ENCODE data around the gene PANX1. TPM values are rescaled to one million over a fixed set of nuclear protein-coding genes. Genes with fewer than 3 reads are reported as not detected.

PANX1 gene
- total RNA-seq, 1 donor from 2014 or later = 58.0 TPM

- Mint-ChIP-seq H3K27ac (ENCODE audit: unreplicated experiment) (no peak overlapping the region), H3K27me3 (ENCODE audit: unreplicated experiment) (no peaks in the 10 kb centered on the region)
- no peak for TF ChIP-seq CTCF (IDR thresholded peaks at IDR 0.05; ENCODE audit: partially characterized antibody, unreplicated experiment)
These were observed 70.8 kb downstream of the PANX1 start for GRCh38 chr11:94199136-94200130.

DNA sequence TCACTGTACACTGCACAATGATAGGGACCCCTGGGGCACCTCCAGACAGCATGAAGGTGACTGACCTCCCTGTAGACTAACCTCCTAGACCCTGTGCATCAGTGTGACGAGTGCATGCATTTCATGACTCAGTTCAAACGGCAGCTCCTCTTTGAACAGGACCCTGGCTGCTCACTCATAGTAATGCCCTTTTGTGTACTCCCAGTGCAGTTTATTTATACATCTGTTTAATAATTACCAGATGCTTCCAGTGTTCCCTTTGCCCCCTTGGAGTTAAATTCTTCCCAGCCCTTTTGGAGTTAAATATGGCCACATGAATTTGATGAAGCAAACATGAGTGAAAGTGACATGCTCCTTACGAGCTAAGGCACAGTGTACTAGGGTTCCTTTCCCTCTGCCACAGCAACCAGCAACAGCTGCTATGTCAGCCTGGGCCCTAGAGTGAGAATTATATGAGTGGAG is 72.4 kb downstream of the PANX1 start:
- no peaks in the 10 kb centered on the region for H3K27me3 Mint-ChIP-seq (ENCODE audit: unreplicated experiment)
- H3K4me1 Mint-ChIP-seq (ENCODE audit: low read depth, unreplicated experiment) = peaks cover 5% of the 10 kb centered on the region
- no peak for TF ChIP-seq CTCF (IDR thresholded peaks at IDR 0.05; ENCODE audit: partially characterized antibody, unreplicated experiment)
- no peak overlapping the region for H3K4me3 Mint-ChIP-seq (ENCODE audit: unreplicated experiment)
- H3K27ac Mint-ChIP-seq (ENCODE audit: unreplicated experiment) = no peak overlapping the region
- DNase-seq = no peak
- H3K36me3 Mint-ChIP-seq (ENCODE audit: unreplicated experiment) = no peaks in the 10 kb centered on the region
- H3K9me3 Mint-ChIP-seq (ENCODE audit: unreplicated experiment) = no peaks in the 10 kb centered on the region

More at GRCh38 chr11:94199136-94200130, 70.8 kb downstream of the PANX1 start:
- DNase-seq = no peak
- peaks cover 5% of the 10 kb centered on the region for H3K4me1 Mint-ChIP-seq (ENCODE audit: low read depth, unreplicated experiment)
- H3K4me3 Mint-ChIP-seq (ENCODE audit: unreplicated experiment) = no peak overlapping the region
- H3K9me3 Mint-ChIP-seq (ENCODE audit: unreplicated experiment) = no peaks in the 10 kb centered on the region
- H3K36me3 Mint-ChIP-seq (ENCODE audit: unreplicated experiment) = no peaks in the 10 kb centered on the region

DNA sequence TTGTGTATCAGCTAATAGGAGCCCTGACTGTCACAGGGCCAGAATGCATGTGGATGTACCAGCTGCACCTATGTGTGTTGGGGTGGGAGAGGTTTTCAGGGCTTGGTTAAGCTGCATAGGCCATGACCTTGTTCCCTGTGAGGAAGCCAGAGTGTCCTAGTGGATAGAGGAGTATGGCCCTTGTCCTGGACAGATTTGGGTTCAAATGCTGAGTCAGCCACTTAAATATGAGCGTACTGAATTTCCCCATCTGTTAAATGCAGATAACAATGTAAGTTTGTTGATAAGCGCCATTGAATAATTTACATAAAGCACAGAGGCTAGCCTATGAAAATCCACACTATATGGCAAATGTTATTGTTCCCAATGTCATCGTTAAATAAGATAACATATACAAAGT is 74.4 kb downstream of the PANX1 start:
- no peak for TF ChIP-seq CTCF (IDR thresholded peaks at IDR 0.05; ENCODE audit: partially characterized antibody, unreplicated experiment)
- H3K9me3 Mint-ChIP-seq (ENCODE audit: unreplicated experiment) = no peaks in the 10 kb centered on the region
- no peak overlapping the region for H3K27ac Mint-ChIP-seq (ENCODE audit: unreplicated experiment)

GRCh38 chr11:94211261-94211830 is 82.7 kb downstream of the PANX1 start:
- no peak overlapping the region for H3K27ac Mint-ChIP-seq (ENCODE audit: unreplicated experiment)

More for the DNA sequence above, 74.4 kb downstream of the PANX1 start:
- H3K4me1 Mint-ChIP-seq (ENCODE audit: low read depth, unreplicated experiment) = peaks cover 5% of the 10 kb centered on the region
- DNase-seq = no peak
- no peaks in the 10 kb centered on the region for H3K36me3 Mint-ChIP-seq (ENCODE audit: unreplicated experiment)
- H3K4me3 Mint-ChIP-seq (ENCODE audit: unreplicated experiment) = no peak overlapping the region
- H3K27me3 Mint-ChIP-seq (ENCODE audit: unreplicated experiment) = no peaks in the 10 kb centered on the region

More at GRCh38 chr11:94211261-94211830, 82.7 kb downstream of the PANX1 start:
- Mint-ChIP-seq H3K4me1 (ENCODE audit: low read depth, unreplicated experiment) (no peaks in the 10 kb centered on the region), H3K27me3 (ENCODE audit: unreplicated experiment) (no peaks in the 10 kb centered on the region), H3K4me3 (ENCODE audit: unreplicated experiment) (no peak overlapping the region), H3K36me3 (ENCODE audit: unreplicated experiment) (no peaks in the 10 kb centered on the region), H3K9me3 (ENCODE audit: unreplicated experiment) (no peaks in the 10 kb centered on the region)
- no peak for DNase-seq
- TF ChIP-seq CTCF (IDR thresholded peaks at IDR 0.05; ENCODE audit: partially characterized antibody, unreplicated experiment) = no peak

Data from glutamatergic neuron (in vitro differentiated cells).